Fibroblast of the aortic adventitia (primary cell): ENCODE data around the gene KEAP1. TPM values are rescaled to one million over a fixed set of nuclear protein-coding genes. Genes with fewer than 3 reads are reported as not detected.

ENCODE experiments used
- DNase-seq: peaks from one replicate; pipeline ENCODE4 v3.0.0-alpha.2; 2010; ENCODE audit warnings: low read depth
- H3K4me3 ChIP-seq: 2 replicates; pipeline ENCODE4 v1.5.1; 2011; ENCODE audit warnings: low read depth, mild to moderate bottlenecking, control low read depth, low read length, moderate library complexity
- total RNA-seq: library from RNA; depleted of rRNA; stranded (reverse); fragments of >200 nt; gene quantifications from 2 replicates; pipeline ENCODE4 v1.2.3, GENCODE V29; 2012; ENCODE audit warnings: low replicate concordance
- TF ChIP-seq, protein P1 (sequence below): IDR thresholded peaks from 2 replicates; pipeline ENCODE4 v1.5.1; 2011; ENCODE audit warnings: mild to moderate bottlenecking, low read length, control low read depth, inconsistent platforms; ENCODE audit not compliant: insufficient read depth

KEAP1 gene
- total RNA-seq, 1 donor: 62.5 TPM

DNA sequence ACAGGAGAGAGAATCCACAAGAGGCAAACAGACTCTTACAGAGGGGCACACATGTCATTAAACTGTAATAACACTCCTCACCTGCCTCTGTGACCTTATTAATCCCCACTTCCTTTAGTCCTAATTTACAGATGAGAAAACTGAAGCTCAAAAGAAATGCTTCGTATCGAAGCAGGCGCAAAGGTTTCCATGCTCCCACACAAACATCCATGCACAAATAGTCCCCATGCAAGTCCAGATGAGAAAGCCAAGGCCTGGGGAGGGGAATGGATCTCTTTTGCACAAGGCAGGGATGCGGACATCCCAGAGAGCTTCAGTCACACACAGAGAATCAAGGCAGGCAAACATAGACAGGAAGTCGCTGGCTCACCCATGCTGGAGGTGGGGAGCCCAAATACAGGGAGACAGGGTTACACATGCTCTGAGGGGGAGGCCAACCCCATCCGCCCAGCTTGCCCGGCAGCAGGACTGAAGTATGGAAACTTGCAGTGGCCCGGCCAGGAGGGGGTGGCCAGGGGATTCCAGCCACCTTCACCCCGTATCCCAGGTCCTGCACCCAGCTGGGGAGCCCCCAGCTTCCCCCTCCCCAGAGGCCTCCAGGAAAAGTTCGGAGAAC lies 13.6 kb upstream of the KEAP1 start:
- TF ChIP-seq, protein P1, sequence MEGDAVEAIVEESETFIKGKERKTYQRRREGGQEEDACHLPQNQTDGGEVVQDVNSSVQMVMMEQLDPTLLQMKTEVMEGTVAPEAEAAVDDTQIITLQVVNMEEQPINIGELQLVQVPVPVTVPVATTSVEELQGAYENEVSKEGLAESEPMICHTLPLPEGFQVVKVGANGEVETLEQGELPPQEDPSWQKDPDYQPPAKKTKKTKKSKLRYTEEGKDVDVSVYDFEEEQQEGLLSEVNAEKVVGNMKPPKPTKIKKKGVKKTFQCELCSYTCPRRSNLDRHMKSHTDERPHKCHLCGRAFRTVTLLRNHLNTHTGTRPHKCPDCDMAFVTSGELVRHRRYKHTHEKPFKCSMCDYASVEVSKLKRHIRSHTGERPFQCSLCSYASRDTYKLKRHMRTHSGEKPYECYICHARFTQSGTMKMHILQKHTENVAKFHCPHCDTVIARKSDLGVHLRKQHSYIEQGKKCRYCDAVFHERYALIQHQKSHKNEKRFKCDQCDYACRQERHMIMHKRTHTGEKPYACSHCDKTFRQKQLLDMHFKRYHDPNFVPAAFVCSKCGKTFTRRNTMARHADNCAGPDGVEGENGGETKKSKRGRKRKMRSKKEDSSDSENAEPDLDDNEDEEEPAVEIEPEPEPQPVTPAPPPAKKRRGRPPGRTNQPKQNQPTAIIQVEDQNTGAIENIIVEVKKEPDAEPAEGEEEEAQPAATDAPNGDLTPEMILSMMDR: no peak
- DNase-seq: no peak
- peak overlapping the region; percentile 22 for H3K4me3 ChIP-seq

DNA sequence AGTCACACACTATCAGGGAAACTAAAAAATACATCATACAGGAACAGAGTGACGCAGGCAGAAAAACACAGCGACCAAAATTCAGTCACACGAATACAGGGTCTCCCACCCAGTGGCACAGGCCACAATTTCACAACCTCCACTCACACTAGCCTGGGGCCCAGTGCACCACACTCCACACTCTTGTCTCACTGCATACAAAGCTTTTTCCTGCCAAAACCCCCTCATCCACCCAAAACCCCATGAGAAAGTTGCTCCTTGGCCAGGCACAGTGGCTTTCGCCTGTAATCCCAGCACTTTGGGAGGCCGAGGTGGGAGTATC lies 12.9 kb upstream of the KEAP1 start:
- TF ChIP-seq, protein P1: no peak
- H3K4me3 ChIP-seq: no peak overlapping the region
- no peak for DNase-seq

DNA sequence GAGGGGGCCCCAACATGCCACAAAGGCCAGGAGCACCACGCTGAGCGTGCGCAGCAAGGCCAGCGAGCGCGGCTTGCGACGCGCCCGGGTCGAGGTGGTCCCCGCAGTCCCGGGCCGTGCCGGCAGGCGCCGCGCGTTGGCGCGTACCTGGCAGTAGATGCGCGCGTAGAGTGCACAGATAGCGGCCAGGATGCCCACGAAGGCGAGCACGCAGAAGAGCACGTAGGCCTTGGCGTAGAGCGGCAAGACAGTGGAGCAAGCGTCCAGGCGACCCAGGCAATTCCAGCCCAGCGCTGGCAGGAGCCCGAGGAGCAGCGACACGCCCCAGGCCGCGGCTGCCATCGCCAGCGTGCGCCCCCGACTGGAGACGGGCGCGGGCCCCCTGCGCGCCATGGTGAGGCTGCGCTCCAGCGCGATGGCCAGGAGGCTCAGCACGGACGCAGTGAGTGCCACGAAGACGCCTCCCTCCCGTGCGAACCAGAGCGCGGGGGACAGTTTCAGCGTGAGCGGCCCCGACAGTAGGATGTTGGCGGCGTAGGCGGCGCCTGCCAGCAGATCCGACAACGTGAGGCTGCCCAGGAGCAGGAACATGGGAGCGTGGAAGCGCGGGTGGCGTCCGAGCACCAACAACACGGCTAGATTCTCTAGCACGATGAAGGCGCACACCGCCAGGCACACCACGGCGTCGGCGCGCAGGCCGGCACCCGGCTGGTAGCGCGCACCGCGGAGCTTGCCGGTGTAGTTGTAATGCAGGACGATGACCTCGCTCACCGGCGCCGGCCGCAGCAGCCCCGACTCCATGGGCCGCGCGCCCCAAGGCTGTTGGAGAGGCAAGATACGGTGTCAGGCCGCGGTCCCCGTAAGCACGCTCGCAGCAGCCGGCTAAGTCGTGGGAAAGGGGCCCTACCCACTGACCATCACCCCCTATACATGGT lies 11.3 kb upstream of the KEAP1 start:
- TF ChIP-seq, protein P1: no peak
- DNase-seq: no peak
- no peak overlapping the region for H3K4me3 ChIP-seq

DNA sequence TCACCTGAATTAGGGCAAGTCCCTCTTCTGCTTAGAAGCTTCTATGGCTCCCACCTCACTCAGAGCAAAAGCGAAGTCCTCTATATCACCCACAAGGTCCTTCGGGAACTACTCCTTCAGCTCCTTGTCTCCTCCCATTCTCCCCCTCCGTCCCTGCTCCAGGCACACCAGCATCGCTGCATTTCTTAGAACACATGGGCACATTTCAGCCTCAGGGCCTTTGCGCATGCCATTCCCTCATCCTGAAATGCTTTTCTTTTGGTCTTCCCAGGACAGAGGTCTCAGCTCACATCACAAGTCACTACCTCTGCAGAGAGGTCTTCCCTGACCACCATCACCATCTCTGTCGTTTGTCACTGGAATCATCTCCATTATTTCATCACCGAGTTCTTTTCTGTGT lies 10.1 kb upstream of the KEAP1 start:
- H3K4me3 ChIP-seq: no peak overlapping the region
- no peak for DNase-seq
- TF ChIP-seq, protein P1: no peak

DNA sequence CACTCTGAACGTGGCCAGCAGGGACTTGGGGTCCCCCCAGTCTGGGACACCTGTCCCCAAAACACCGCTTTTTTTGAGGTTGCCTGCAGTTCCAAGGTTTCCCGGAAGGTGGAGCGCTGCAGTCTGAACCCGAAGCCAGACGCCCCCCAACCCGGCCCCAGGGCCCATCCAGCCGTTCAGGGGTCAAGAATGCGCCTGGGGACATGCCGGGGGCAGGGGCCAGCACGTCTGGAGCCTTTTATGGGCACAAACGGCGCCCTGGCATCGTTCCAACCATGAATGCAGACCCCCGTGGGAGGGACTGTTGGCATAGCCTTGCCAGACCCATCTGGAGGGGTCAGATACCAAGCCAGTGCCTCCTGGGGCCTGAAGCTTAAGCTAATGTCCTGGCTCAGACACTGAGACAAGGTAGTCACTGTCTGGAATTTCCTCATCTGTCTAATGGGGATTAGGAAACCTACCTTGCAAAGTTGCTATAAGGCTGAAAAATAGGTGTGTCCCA lies 7.2 kb upstream of the KEAP1 start:
- no peak for DNase-seq
- TF ChIP-seq, protein P1: peak; percentile 77
- no peak overlapping the region for H3K4me3 ChIP-seq

DNA sequence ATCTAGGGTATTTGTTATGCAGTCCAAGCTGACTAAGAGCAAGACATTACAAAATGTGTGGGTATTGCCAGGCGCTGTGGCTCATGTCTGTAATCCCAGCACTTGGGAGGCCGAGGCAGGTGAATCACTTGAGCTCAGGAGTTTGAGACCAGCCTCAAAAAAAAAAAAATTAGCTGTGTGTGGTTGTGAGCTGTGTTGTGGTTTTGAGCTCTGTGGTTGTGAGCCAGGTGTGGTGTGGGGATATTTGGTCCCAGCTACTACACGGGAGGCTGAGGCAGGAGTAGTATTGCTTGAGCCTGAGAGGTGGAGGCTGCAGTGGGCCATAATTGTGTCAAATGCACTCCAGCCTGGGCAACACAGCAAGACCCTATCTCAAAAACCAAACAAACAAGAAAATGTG lies 5.6 kb upstream of the KEAP1 start:
- TF ChIP-seq, protein P1: no peak
- H3K4me3 ChIP-seq: no peak overlapping the region
- no peak for DNase-seq
